SK-N-SH treated with all-trans-retinoic acid at 6 μM for 48 hours (cell line): ENCODE results near the gene SLC10A1.

Source experiments
- ARNTL ChIP-seq: fragments of 450-650 bp; formaldehyde crosslinking; IDR thresholded peaks from 2 replicates; pipeline ENCODE4 v1.5.0; 2020; ENCODE audit warnings: low read depth, mild to moderate bottlenecking, moderate library complexity, borderline replicate concordance
- ISL1 ChIP-seq: fragments of 250-450 bp; sonication (Bioruptor Pico); IDR thresholded peaks from 2 replicates; pipeline ENCODE4 v2.1.2; 2022; ENCODE audit warnings: mild to moderate bottlenecking, moderate library complexity
- OSR1 ChIP-seq: fragments of 250-450 bp; sonication (Bioruptor Pico); IDR thresholded peaks from 2 replicates; pipeline ENCODE4 v1.8.0; 2022; ENCODE audit warnings: moderate library complexity, mild to moderate bottlenecking, inconsistent platforms
- POU6F1 ChIP-seq: fragments of 250-450 bp; sonication (Bioruptor Pico); IDR thresholded peaks from 2 replicates; pipeline ENCODE4 v1.8.0; 2021; ENCODE audit warnings: low read depth, mild to moderate bottlenecking, moderate library complexity, borderline replicate concordance
- ZFP3 ChIP-seq: fragments of 250-450 bp; sonication (Bioruptor Pico); IDR thresholded peaks from 2 replicates; pipeline ENCODE4 v1.5.0; 2020; ENCODE audit warnings: mild to moderate bottlenecking, moderate library complexity
- ZFP30 ChIP-seq: fragments of 450-650 bp; formaldehyde crosslinking; IDR thresholded peaks from 2 replicates; pipeline ENCODE4 v1.5.0; 2022; ENCODE audit warnings: mild to moderate bottlenecking, moderate library complexity
- ZNF565 ChIP-seq: fragments of 450-650 bp; formaldehyde crosslinking; conservative IDR thresholded peaks from 2 replicates; pipeline ENCODE4 v1.5.0; 2020; ENCODE audit warnings: low read depth, mild to moderate bottlenecking, moderate library complexity
- ZNF8 ChIP-seq: fragments of 450-650 bp; formaldehyde crosslinking; IDR thresholded peaks from 2 replicates; pipeline ENCODE4 v1.5.0; 2020; ENCODE audit warnings: mild to moderate bottlenecking, moderate library complexity
- TF ChIP-seq, protein P1 (sequence below): fragments of 250-450 bp; sonication (Bioruptor Pico); IDR thresholded peaks from 2 replicates; pipeline ENCODE4 v1.8.0; 2020; ENCODE audit warnings: mild to moderate bottlenecking, moderate library complexity, borderline replicate concordance

DNA sequence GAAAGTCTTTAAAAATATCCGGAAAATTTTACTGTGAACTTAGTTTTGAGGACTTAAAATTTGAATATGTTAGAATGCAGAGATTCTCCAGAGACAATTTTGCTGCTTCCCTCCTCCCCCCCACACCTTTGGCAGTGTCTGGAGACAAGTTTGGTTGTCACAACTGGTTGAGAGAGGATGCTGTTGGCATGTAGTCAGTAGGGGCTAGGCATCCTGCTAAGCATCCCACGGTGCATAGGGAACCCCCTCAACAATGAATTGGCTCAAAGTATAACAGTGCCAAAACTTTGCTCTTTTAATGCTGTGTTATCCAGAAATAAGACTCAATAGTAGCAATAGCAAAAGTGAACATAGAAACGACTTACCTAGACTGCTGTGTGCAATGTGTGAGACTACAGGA is 26.5 kb downstream of the SLC10A1 start:
- TF ChIP-seq, protein P1, sequence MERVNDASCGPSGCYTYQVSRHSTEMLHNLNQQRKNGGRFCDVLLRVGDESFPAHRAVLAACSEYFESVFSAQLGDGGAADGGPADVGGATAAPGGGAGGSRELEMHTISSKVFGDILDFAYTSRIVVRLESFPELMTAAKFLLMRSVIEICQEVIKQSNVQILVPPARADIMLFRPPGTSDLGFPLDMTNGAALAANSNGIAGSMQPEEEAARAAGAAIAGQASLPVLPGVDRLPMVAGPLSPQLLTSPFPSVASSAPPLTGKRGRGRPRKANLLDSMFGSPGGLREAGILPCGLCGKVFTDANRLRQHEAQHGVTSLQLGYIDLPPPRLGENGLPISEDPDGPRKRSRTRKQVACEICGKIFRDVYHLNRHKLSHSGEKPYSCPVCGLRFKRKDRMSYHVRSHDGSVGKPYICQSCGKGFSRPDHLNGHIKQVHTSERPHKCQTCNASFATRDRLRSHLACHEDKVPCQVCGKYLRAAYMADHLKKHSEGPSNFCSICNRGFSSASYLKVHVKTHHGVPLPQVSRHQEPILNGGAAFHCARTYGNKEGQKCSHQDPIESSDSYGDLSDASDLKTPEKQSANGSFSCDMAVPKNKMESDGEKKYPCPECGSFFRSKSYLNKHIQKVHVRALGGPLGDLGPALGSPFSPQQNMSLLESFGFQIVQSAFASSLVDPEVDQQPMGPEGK (CRISPR knock-in tag), result no peak
- TF ChIP-seq ZNF565 (CRISPR knock-in tag) (no peak), POU6F1 (CRISPR knock-in tag) (no peak), ARNTL (CRISPR knock-in tag) (no peak), ZFP30 (CRISPR knock-in tag) (no peak), OSR1 (no peak), ZNF8 (no peak), ISL1 (CRISPR knock-in tag) (no peak), ZFP3 (CRISPR knock-in tag) (no peak)
